Activated T-cell treated with anti-CD3 and anti-CD28 coated beads, Interleukin-2, amount 50 U/mL, for 72 hours (primary cell): Measurements from ENCODE around the gene ZYG11A. TPM values are rescaled to one million over a fixed set of nuclear protein-coding genes. Genes with fewer than 3 reads are reported as not detected.

Experiments used
- ATAC-seq, 2 donors: fragments of 150-1000 bp; cut with Tn5 transposase; replicated peaks in 1 of 2; 2 replicates each; pipeline ENCODE4 v1.10.0; 2021; ENCODE audit warnings: moderate library complexity in 2 of 2, mild to moderate bottlenecking in 1 of 2
- DNase-seq, 2 donors: peaks; one replicate each; pipeline ENCODE4 v3.0.0; 2021 to 2022; ENCODE audit warnings: mixed read lengths in 1 of 2
- H3K27ac Mint-ChIP-seq: one replicate; pipeline ENCODE4 v1.8.0; 2022; ENCODE audit warnings: mild to moderate bottlenecking, moderate library complexity, mixed read lengths
- H3K27me3 Mint-ChIP-seq: one replicate; pipeline ENCODE4 v1.8.0; 2022; ENCODE audit warnings: low read depth, mixed read lengths
- H3K36me3 Mint-ChIP-seq, 2 donors: one replicate each; pipeline ENCODE4 v1.8.0; 2022; ENCODE audit warnings: mixed read lengths in 2 of 2, mild to moderate bottlenecking in 1 of 2; ENCODE audit not compliant: insufficient read depth in 2 of 2
- H3K4me1 Mint-ChIP-seq: one replicate; pipeline ENCODE4 v1.8.0; 2022; ENCODE audit warnings: low read depth, mixed read lengths
- H3K4me3 Mint-ChIP-seq, 2 donors: one replicate each; pipeline ENCODE4 v1.8.0; 2022; ENCODE audit warnings: mild to moderate bottlenecking in 2 of 2, mixed read lengths in 2 of 2, moderate library complexity in 2 of 2
- H3K9me3 Mint-ChIP-seq, 2 donors: one replicate each; pipeline ENCODE4 v1.8.0; 2022; ENCODE audit warnings: mixed read lengths in 2 of 2
- total RNA-seq, 2 donors: library from RNA; stranded (reverse); gene quantifications; one replicate each; pipeline ENCODE4 v1.2.3, GENCODE V29; 2022

ZYG11A gene
- total RNA-seq, 2 donors from 2014 or later: 0.35 to 0.72 TPM

- no peak for DNase-seq
- no peak overlapping the region for H3K27ac Mint-ChIP-seq
These were observed 86.5 kb downstream of the ZYG11A start for GRCh38 chr1:52929019-52929418.

GRCh38 chr1:52937433-52938182 lies 95.0 kb downstream of the ZYG11A start:
- H3K4me1 Mint-ChIP-seq: no peaks in the 10 kb centered on the region
- no peak overlapping the region for H3K27ac Mint-ChIP-seq
- H3K27me3 Mint-ChIP-seq: no peaks in the 10 kb centered on the region
- H3K4me3 Mint-ChIP-seq: no peak overlapping the region
- ATAC-seq (peak in 1 of 2 donors; percentile 23), DNase-seq (no peak)
- H3K9me3 Mint-ChIP-seq: no peaks in the 10 kb centered on the region
- H3K36me3 Mint-ChIP-seq: no peaks in the 10 kb centered on the region

More at GRCh38 chr1:52929019-52929418, 86.5 kb downstream of the ZYG11A start:
- Mint-ChIP-seq H3K4me1 (peaks cover 12% of the 10 kb centered on the region), H3K36me3 (peaks cover 3 to 4% of the 10 kb centered on the region in 2 donors), H3K9me3 (no peaks in the 10 kb centered on the region), H3K27me3 (no peaks in the 10 kb centered on the region), H3K4me3 (no peak overlapping the region)
- no peak for ATAC-seq

GRCh38 chr1:52938183-52938451 lies 95.6 kb downstream of the ZYG11A start:
- no peaks in the 10 kb centered on the region for H3K27me3 Mint-ChIP-seq
- no peaks in the 10 kb centered on the region for H3K9me3 Mint-ChIP-seq
- H3K4me1 Mint-ChIP-seq: no peaks in the 10 kb centered on the region
- DNase-seq: no peak
- no peaks in the 10 kb centered on the region for H3K36me3 Mint-ChIP-seq
- no peak overlapping the region for H3K27ac Mint-ChIP-seq
- no peak for ATAC-seq
- H3K4me3 Mint-ChIP-seq: no peak overlapping the region

- Mint-ChIP-seq H3K36me3 (no peaks in the 10 kb centered on the region), H3K27me3 (no peaks in the 10 kb centered on the region)
- no peak for ATAC-seq
These were observed 101.4 kb downstream of the ZYG11A start for GRCh38 chr1:52943876-52944416.

GRCh38 chr1:52944566-52944965 lies 102.0 kb downstream of the ZYG11A start:
- Mint-ChIP-seq H3K36me3 (peaks cover 0 to under 1% of the 10 kb centered on the region in 2 donors), H3K4me1 (peaks cover 7% of the 10 kb centered on the region), H3K27me3 (no peaks in the 10 kb centered on the region), H3K27ac (no peak overlapping the region), H3K4me3 (no peak overlapping the region), H3K9me3 (no peaks in the 10 kb centered on the region)
- DNase-seq: no peak
- no peak for ATAC-seq

More at GRCh38 chr1:52943876-52944416, 101.4 kb downstream of the ZYG11A start:
- Mint-ChIP-seq H3K4me1 (peaks cover 7% of the 10 kb centered on the region), H3K4me3 (no peak overlapping the region), H3K9me3 (no peaks in the 10 kb centered on the region), H3K27ac (no peak overlapping the region)
- no peak for DNase-seq

Other genes starting within 250 kb of the ZYG11A start
- 10 to 100 TPM; 26.3 to 27.6 TPM for gene GPX7, start 240.4 kb upstream of the ZYG11A start, total RNA-seq
- 1 to 10 TPM; 9.0 to 9.2 TPM for gene SHISAL2A, start 209.6 kb upstream of the ZYG11A start, total RNA-seq
- gene COA7, start 144.4 kb upstream of the ZYG11A start, total RNA-seq: 10 to 100 TPM; 13.8 to 20.4 TPM
- gene ZYG11B, start 116.3 kb upstream of the ZYG11A start, total RNA-seq: 10 to 100 TPM; 13.4 to 13.9 TPM
- 100 to 1,000 TPM in 1 of 2 donors, 10 to 100 TPM in 1; 93.6 to 104 TPM for gene ECHDC2, start 79.0 kb downstream of the ZYG11A start, total RNA-seq
- 10 to 100 TPM; 50.8 to 54.3 TPM for gene SCP2, start 84.5 kb downstream of the ZYG11A start, total RNA-seq
- gene PODN, start 219.5 kb downstream of the ZYG11A start, total RNA-seq: not detected